SH-SY5Y (cell line): Measurements from ENCODE around the gene DNAL4.

Experiments used
- GATA2 ChIP-seq: IDR thresholded peaks from 2 replicates; pipeline ENCODE4 v1.6.1; 2011; ENCODE audit warnings: mild to moderate bottlenecking, low read depth, low read length
- GATA3 ChIP-seq: IDR thresholded peaks from 2 replicates; pipeline ENCODE4 v1.6.1; 2011; ENCODE audit warnings: low read depth, mild to moderate bottlenecking, low read length, moderate library complexity

DNA sequence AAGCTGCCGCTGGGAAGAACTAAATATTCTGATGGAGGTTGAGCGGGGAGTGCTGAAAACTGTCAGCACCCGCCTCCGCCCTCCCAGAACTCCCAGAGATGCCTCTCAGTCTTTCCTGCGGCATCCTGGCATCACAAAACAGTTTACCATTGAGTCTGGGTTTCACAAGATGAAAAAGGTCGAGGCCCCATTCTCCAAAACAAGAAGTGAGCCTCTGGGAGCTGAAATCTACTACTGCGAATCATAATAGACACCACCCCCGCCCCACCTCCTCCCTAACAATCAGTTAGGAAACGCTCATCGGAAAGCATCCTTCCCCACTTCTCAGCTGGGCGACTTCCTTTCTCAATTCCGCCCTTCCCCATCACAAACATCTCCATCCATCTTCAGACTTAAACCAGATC, 39.2 kb downstream of the DNAL4 start:
- TF ChIP-seq GATA3 (no peak), GATA2 (no peak)
